H1 (cell line): Measurements from ENCODE around the gene ANXA2. TPM values are rescaled to one million over a fixed set of nuclear protein-coding genes. Genes with fewer than 3 reads are reported as not detected.

Source experiments
- CTCF ChIA-PET: fragments of 300-600 bp; sonication (Branson Sonifier 250); formaldehyde crosslinking; loops from one replicate; lab custom pipeline; 2021; ENCODE audit not compliant: partially characterized antibody; lab: Charles Lee
- POLR2A ChIA-PET: fragments of 300-600 bp; sonication (Branson Sonifier 250); formaldehyde crosslinking; loops from one replicate; lab custom pipeline; 2021; ENCODE audit warnings: inconsistent platforms; ENCODE audit not compliant: partially characterized antibody; lab: Charles Lee
- DNase-seq, 2 experiments: peaks; one replicate each; pipeline versions ENCODE4 v3.0.0 to v3.0.0-alpha.2; 2010 to 2022; ENCODE audit warnings: low spot score in 2 of 2, low read depth in 1 of 2, mixed read lengths in 1 of 2
- FAIRE-seq: peaks from 2 replicates; lab custom pipeline; 2011; peaks lifted over from hg19 to GRCh38; lab: Jason Lieb, UNC
- H2AFZ ChIP-seq: 2 replicates; pipeline ENCODE4 v1.8.1; 2012; ENCODE audit warnings: low read length, inconsistent platforms
- H2AK5ac ChIP-seq: 2 replicates; pipeline ENCODE4 v1.6.1; 2013; ENCODE audit warnings: low read depth, low read length
- H2BK120ac ChIP-seq: replicated peaks from 2 replicates; pipeline ENCODE3; 2013; ENCODE audit warnings: low read depth, low read length, inconsistent platforms
- H2BK12ac ChIP-seq: 2 replicates; pipeline ENCODE4 v1.6.1; 2013; ENCODE audit warnings: low read depth, low read length
- H2BK15ac ChIP-seq: 2 replicates; pipeline ENCODE4 v1.6.1; 2013; ENCODE audit warnings: low read length
- H2BK20ac ChIP-seq: 2 replicates; pipeline ENCODE4 v1.6.1; 2013; ENCODE audit warnings: low read length
- H2BK5ac ChIP-seq: 2 replicates; pipeline ENCODE4 v1.6.1; 2013; ENCODE audit warnings: low read depth, low read length
- H3K14ac ChIP-seq: 2 replicates; pipeline ENCODE4 v1.6.1; 2013; ENCODE audit warnings: inconsistent platforms; ENCODE audit not compliant: insufficient read length
- H3K18ac ChIP-seq: 2 replicates; pipeline ENCODE4 v1.6.1; 2013; ENCODE audit warnings: low read length; ENCODE audit errors: extremely low read depth
- H3K23ac ChIP-seq: 2 replicates; pipeline ENCODE4 v1.6.1; 2013; ENCODE audit warnings: inconsistent platforms; ENCODE audit not compliant: insufficient read length
- H3K23me2 ChIP-seq: 2 replicates; pipeline ENCODE4 v1.6.1; 2013; ENCODE audit warnings: low read depth, low read length
- H3K27ac ChIP-seq: 2 replicates; pipeline ENCODE4 v1.6.1; 2011; ENCODE audit warnings: low read depth, low read length, inconsistent platforms
- H3K27me3 ChIP-seq, 4 experiments: replicated peaks in 1 of 4; 1 replicate in 1 of 4; 2 replicates in 3 of 4; pipeline versions ENCODE4 v1.6.1 to v1.8.1; 2011 to 2013; ENCODE audit warnings: low read length in 3 of 4, mild to moderate bottlenecking in 3 of 4, inconsistent platforms in 2 of 4, mixed read lengths in 2 of 4, moderate library complexity in 1 of 4; ENCODE audit not compliant: control insufficient read depth in 3 of 4, insufficient read depth in 3 of 4; ENCODE audit errors: extremely low read depth in 1 of 4
- H3K36me3 ChIP-seq, 4 experiments: 2 replicates each; pipeline versions ENCODE4 v1.6.1 to v1.8.1; 2011 to 2013; ENCODE audit warnings: mild to moderate bottlenecking in 4 of 4, low read length in 3 of 4, moderate library complexity in 2 of 4, control low read depth in 1 of 4, inconsistent platforms in 1 of 4; ENCODE audit not compliant: insufficient read depth in 4 of 4, control insufficient read depth in 2 of 4
- H3K4ac ChIP-seq: replicated peaks from 2 replicates; pipeline ENCODE3; 2013; ENCODE audit warnings: low read length, low read depth, mixed read lengths, inconsistent platforms; ENCODE audit not compliant: insufficient read length
- H3K4me1 ChIP-seq, 4 experiments: replicated peaks in 1 of 4; 1 replicate in 1 of 4; 2 replicates in 3 of 4; pipeline versions ENCODE4 v1.6.1 to v1.8.1; 2011 to 2013; ENCODE audit warnings: low read length in 3 of 4, inconsistent platforms in 2 of 4, mixed read lengths in 1 of 4; ENCODE audit not compliant: insufficient read depth in 4 of 4, control insufficient read depth in 3 of 4
- H3K4me2 ChIP-seq, 2 experiments: 2 replicates each; pipeline versions ENCODE4 v1.6.1 to v1.8.1; 2011 to 2013; ENCODE audit warnings: low read depth in 2 of 2, low read length in 2 of 2, control low read depth in 1 of 2, inconsistent platforms in 1 of 2, mild to moderate bottlenecking in 1 of 2; ENCODE audit not compliant: insufficient read depth in 1 of 2
- H3K4me3 ChIP-seq, 4 experiments: fragments of 200-600, 300-600 bp in 1 of 4; sonication (generic), shearing (Covaris generic), sonication (Bioruptor Twin) in 1 of 4; 2 replicates each; pipeline versions ENCODE4 v1.5.1 to v1.8.1; 2011 to 2016; ENCODE audit warnings: low read length in 4 of 4, low read depth in 3 of 4, control low read depth in 2 of 4, inconsistent platforms in 2 of 4, mild to moderate bottlenecking in 2 of 4, mixed read lengths in 1 of 4, moderate library complexity in 1 of 4; ENCODE audit not compliant: insufficient read depth in 2 of 4; ENCODE audit errors: extremely low read depth in 1 of 4
- H3K56ac ChIP-seq: replicated peaks from 2 replicates; pipeline ENCODE3; 2013; ENCODE audit warnings: low read depth, mild to moderate bottlenecking, mixed read lengths, low read length, inconsistent platforms; ENCODE audit not compliant: insufficient read length
- H3K79me1 ChIP-seq: 2 replicates; pipeline ENCODE4 v1.6.1; 2013; ENCODE audit warnings: low read depth, low read length, control low read depth
- H3K79me2 ChIP-seq, 2 experiments: 2 replicates each; pipeline versions ENCODE4 v1.6.1 to v1.8.1; 2012 to 2013; ENCODE audit warnings: low read length in 2 of 2, mild to moderate bottlenecking in 2 of 2, inconsistent platforms in 1 of 2; ENCODE audit not compliant: insufficient read depth in 2 of 2, control insufficient read depth in 1 of 2
- H3K9ac ChIP-seq, 4 experiments: replicated peaks in 1 of 4; 1 replicate in 1 of 4; 2 replicates in 3 of 4; pipeline versions ENCODE4 v1.6.1 to v1.8.1; 2011 to 2013; ENCODE audit warnings: low read depth in 3 of 4, low read length in 3 of 4, control low read depth in 2 of 4, mild to moderate bottlenecking in 2 of 4, moderate library complexity in 2 of 4, inconsistent platforms in 1 of 4; ENCODE audit errors: extremely low read depth in 1 of 4
- H3K9me3 ChIP-seq, 2 experiments: 2 replicates each; pipeline versions ENCODE4 v1.6.1 to v1.8.1; 2012 to 2013; ENCODE audit warnings: mild to moderate bottlenecking in 2 of 2, moderate library complexity in 2 of 2, control low read depth in 1 of 2, inconsistent platforms in 1 of 2, low read depth in 1 of 2, low read length in 1 of 2, mixed read lengths in 1 of 2; ENCODE audit not compliant: insufficient read depth in 2 of 2
- H4K20me1 ChIP-seq, 2 experiments: replicated peaks in 1 of 2; 2 replicates each; pipeline versions ENCODE3 to v1.8.1; 2011 to 2013; ENCODE audit warnings: inconsistent platforms in 2 of 2, low read length in 2 of 2, mild to moderate bottlenecking in 1 of 2; ENCODE audit not compliant: insufficient read depth in 2 of 2, control insufficient read depth in 1 of 2
- H4K5ac ChIP-seq: 2 replicates; pipeline ENCODE4 v1.6.1; 2013; ENCODE audit warnings: low read length, low read depth, mixed read lengths, inconsistent platforms; ENCODE audit not compliant: insufficient read length
- H4K8ac ChIP-seq: 2 replicates; pipeline ENCODE4 v1.8.0; 2013; ENCODE audit warnings: mild to moderate bottlenecking, moderate library complexity, low read length, inconsistent platforms; ENCODE audit not compliant: insufficient read depth; ENCODE audit errors: extremely low read depth
- H4K91ac ChIP-seq: replicated peaks from 2 replicates; pipeline ENCODE3; 2013; ENCODE audit warnings: low read length, mixed read lengths, inconsistent platforms; ENCODE audit not compliant: insufficient read length
- E2F6 ChIP-seq: IDR thresholded peaks from 2 replicates; pipeline ENCODE4 v1.6.1; 2012; ENCODE audit warnings: inconsistent platforms
- KDM1A ChIP-seq: fragments of 200-600, 300-600 bp; sonication (generic); IDR thresholded peaks from 2 replicates; pipeline ENCODE4 v1.7.1; 2016; ENCODE audit warnings: mild to moderate bottlenecking, low read length, borderline replicate concordance
- NANOG ChIP-seq: IDR thresholded peaks from 2 replicates; pipeline ENCODE4 v1.6.1; 2011; ENCODE audit warnings: low read length, low read depth, mild to moderate bottlenecking, inconsistent platforms; ENCODE audit not compliant: insufficient read depth, poor library complexity, severe bottlenecking
- WGBS, 2 experiments: shearing (Covaris generic) in 1 of 2; methylation state at CpG; one replicate each; pipeline versions ENCODE4 v1.1.6 to v1.1.7; 2013 to 2015; ENCODE audit warnings: low lambda C conversion rate in 2 of 2, mixed read lengths in 2 of 2, inconsistent platforms in 1 of 2, low coverage in 1 of 2, missing lambda C conversion rate in 1 of 2; ENCODE audit not compliant: insufficient replicate concordance in 2 of 2, insufficient coverage in 1 of 2, insufficient read length in 1 of 2; ENCODE audit errors: extremely low coverage in 1 of 2, missing lambda C conversion rate in 1 of 2; 5-methylcytosine and 5-hydroxymethylcytosine counted together
- polyA plus RNA-seq, 7 experiments: library from polyadenylated mRNA; depleted of rRNA in 3 of 7; stranded (reverse) in 5 of 7; unstranded in 2 of 7; fragments of >200 nt in 5 of 7; fragments of 200-250 nt in 2 of 7; gene quantifications; 1 replicate in 5 of 7; 2 replicates in 1 of 7; 4 replicates in 1 of 7; pipeline versions ENCODE4 v1.2.1 to v1.2.3, GENCODE V29; 2011 to 2013; ENCODE audit warnings: missing spikeins in 2 of 7, mixed read lengths in 2 of 7
- total RNA-seq: library from RNA; stranded (reverse); fragmentation: NEBNext Ultra II Directional; extraction: Animal tissue kit (Norgen Biotek cat#: 25700); gene quantifications from 2 replicates; pipeline ENCODE4 v1.2.1, GENCODE V29; 2021

ANXA2 gene
- total and polyA plus RNA-seq, 2 of the 8 experiments (the other 6 are each of a cell fraction or from before 2014, with no cell fraction given) = 178 to 217 TPM

- Histone ChIP-seq H3K14ac (no peak overlapping the region), H3K27me3 (no peaks in the 10 kb centered on the region), H2BK120ac (no peak overlapping the region), H3K79me2 (peaks cover 0 to 47% of the 10 kb centered on the region in 2 experiments; a peak in 2 of 4 replicates), H2BK5ac (no peak overlapping the region), H3K36me3 (peaks cover 0 to 16% (median 0%) of the 10 kb centered on the region in 4 experiments; a peak in 1 of 8 replicates), H3K9ac (no peak overlapping the region), H3K23me2 (no peaks in the 10 kb centered on the region), H4K5ac (no peak overlapping the region), H3K18ac (no peak overlapping the region), H3K23ac (no peak overlapping the region), H4K91ac (no peak overlapping the region), H2AFZ (no peak overlapping the region), H2BK20ac (no peak overlapping the region), H3K4me2 (peak overlapping the region; percentile 6 to 27; a peak in 2 of 4 replicates), H4K8ac (no peak overlapping the region), H3K4me1 (peaks cover 7 to 23% (median 12%) of the 10 kb centered on the region in 4 experiments; a peak in 6 of 7 replicates), H3K56ac (no peak overlapping the region), H3K4me3 (no peak overlapping the region), H4K20me1 (peaks cover 0 to 10% of the 10 kb centered on the region in 2 experiments), H3K4ac (no peak overlapping the region), H2BK15ac (no peak overlapping the region), H2BK12ac (no peak overlapping the region; the same call in 1 of the 2 replicates), H3K9me3 (no peaks in the 10 kb centered on the region), H3K27ac (no peak overlapping the region), H2AK5ac (no peak overlapping the region), H3K79me1 (peaks cover 9% of the 10 kb centered on the region; the same call in 1 of the 2 replicates)
- TF ChIP-seq E2F6 = no peak
- TF ChIP-seq NANOG = peak; percentile 88
- peak; percentile 22; the same call in 1 of the 2 replicates for TF ChIP-seq KDM1A
- WGBS, 2 experiments = 61% methylated on average over 6 of the region's 6 CpGs; no CpG with 5 or more reads in 1 of the 2 experiments
- DNase-seq (no peak), FAIRE-seq (no peak)
- ChIA-PET POLR2A (interaction anchor here (0.6 kb wide), 1 partner anchor 8 kb away, joined by 3 read pairs; no protein-coding TSS in a partner anchor), CTCF (no interaction called here)
These were observed 6.8 kb downstream of the ANXA2 start for GRCh38 chr15:60390871-60391501.
